ENCODE data around the gene ZNF236.

GRCh38 chr18:76920974-76921373 lies 98.6 kb downstream of the ZNF236 start:
- no peak for TF ChIP-seq POLR2A (IDR thresholded peaks at IDR 0.05)
- no peak for TF ChIP-seq CTCF (IDR thresholded peaks at IDR 0.05)

All from vagina (tissue), 2 donors.